Aorta (tissue), 5 donors: Measurements from ENCODE around the gene FHIT. TPM values are rescaled to one million over a fixed set of nuclear protein-coding genes. Genes with fewer than 3 reads are reported as not detected.

Source experiments
- ATAC-seq: fragments of 200-7000 bp; cut with Tn5 transposase; one replicate; pipeline ENCODE4 v1.9.1; 2022; ENCODE audit warnings: moderate library complexity; ENCODE audit not compliant: low FRiP score
- DNase-seq, 2 donors: peaks; one replicate each; pipeline ENCODE4 v3.0.0-alpha.2; 2020
- H3K27ac ChIP-seq, 2 donors: one replicate each; pipeline ENCODE4 v1.5.1; 2013; ENCODE audit warnings: low read length in 2 of 2, mild to moderate bottlenecking in 2 of 2, moderate library complexity in 2 of 2, control low read depth in 1 of 2, inconsistent platforms in 1 of 2, low read depth in 1 of 2
- H3K27me3 ChIP-seq, 2 donors: one replicate each; pipeline ENCODE4 v1.6.1; 2013; ENCODE audit warnings: control low read depth in 1 of 2, low read length in 1 of 2, mild to moderate bottlenecking in 1 of 2, moderate library complexity in 1 of 2; ENCODE audit not compliant: insufficient read depth in 2 of 2, control insufficient read depth in 1 of 2
- H3K36me3 ChIP-seq, 2 donors: one replicate each; pipeline ENCODE4 v1.6.1; 2013; ENCODE audit warnings: control low read depth in 1 of 2, low read length in 1 of 2, mild to moderate bottlenecking in 1 of 2; ENCODE audit not compliant: insufficient read depth in 2 of 2, control insufficient read depth in 1 of 2
- H3K4me1 ChIP-seq, 2 donors: one replicate each; pipeline ENCODE4 v1.6.1; 2013; ENCODE audit warnings: low read length in 2 of 2, control low read depth in 1 of 2, mild to moderate bottlenecking in 1 of 2, moderate library complexity in 1 of 2; ENCODE audit not compliant: insufficient read depth in 2 of 2, control insufficient read depth in 1 of 2
- H3K4me3 ChIP-seq, 2 donors: one replicate each; pipeline ENCODE4 v1.5.1; 2013; ENCODE audit warnings: low read length in 2 of 2, control low read depth in 1 of 2, mild to moderate bottlenecking in 1 of 2
- H3K9me3 ChIP-seq: one replicate; pipeline ENCODE4 v1.6.1; 2013; ENCODE audit warnings: mild to moderate bottlenecking, low read length; ENCODE audit not compliant: control insufficient read depth
- WGBS, 2 donors: extraction: QIAGEN DNeasy Blood & Tissue Kit; methylation state at CpG; one replicate each; pipeline ENCODE4 v1.1.7; 2013; 5-methylcytosine and 5-hydroxymethylcytosine counted together
- intact Hi-C, 2 donors: fragments of 100-400 bp; cut with DNase I; formaldehyde crosslinking; loops; one replicate each; pipeline versions ENCODE4 v1.14.2 to v1.15.0; 2022
- polyA plus RNA-seq, 2 donors: library from polyadenylated mRNA; stranded (reverse); fragments of 200-250 nt; gene quantifications; one replicate each; pipeline ENCODE4 v1.2.3, GENCODE V29; 2013
- total RNA-seq, 2 donors: library from RNA; stranded (reverse); fragmentation: NEBNext Ultra II Directional; extraction: Animal tissue kit (Norgen Biotek cat#: 25700); gene quantifications; one replicate each; pipeline ENCODE4 v1.2.1, GENCODE V29; 2021
- donor health status: healthy with polysubstance abuse.
- donor health status: Bipolar disorder and iron deficiency.
- donor health status: DM: no; HTN: no; CAD: no.
- donor health status: DM: no; HTN: no; CAD: no.
- donor health status: DM: yes; HTN: yes; CAD: no.

Gene FHIT
- total and polyA plus RNA-seq, 4 donors = 1.1 to 9.2 (median 3.0) TPM

DNA sequence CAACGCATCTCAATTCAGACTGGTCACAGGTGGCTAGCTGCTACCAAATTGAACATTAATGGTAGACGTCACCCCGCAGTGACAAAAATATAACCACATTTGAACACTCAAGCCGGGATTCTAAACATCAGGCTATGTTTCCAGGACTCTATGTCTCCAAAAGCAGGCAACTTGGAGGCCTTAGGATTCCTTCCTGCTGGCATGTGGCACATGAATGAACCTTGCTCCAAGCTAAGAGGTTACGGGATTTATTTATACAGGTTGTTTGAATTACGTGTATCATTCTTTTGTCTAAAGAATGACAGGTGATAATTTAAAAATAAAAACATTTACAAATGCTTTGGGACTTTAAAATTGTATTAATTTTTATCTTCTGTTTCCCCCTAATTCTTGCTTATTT lies 1337.0 kb downstream of the FHIT start:
- no peak overlapping the region for H3K4me3 ChIP-seq
- DNase-seq (no peak), ATAC-seq (no peak)
- H3K27ac ChIP-seq = no peak overlapping the region
- H3K27me3 ChIP-seq = no peaks in the 10 kb centered on the region
- intact Hi-C loops = no loop called here
- H3K9me3 ChIP-seq = no peaks in the 10 kb centered on the region
- H3K36me3 ChIP-seq = no peaks in the 10 kb centered on the region
- WGBS, 2 donors = 76 to 86% methylated on average over 6 of the region's 6 CpGs
- H3K4me1 ChIP-seq = no peaks in the 10 kb centered on the region

DNA sequence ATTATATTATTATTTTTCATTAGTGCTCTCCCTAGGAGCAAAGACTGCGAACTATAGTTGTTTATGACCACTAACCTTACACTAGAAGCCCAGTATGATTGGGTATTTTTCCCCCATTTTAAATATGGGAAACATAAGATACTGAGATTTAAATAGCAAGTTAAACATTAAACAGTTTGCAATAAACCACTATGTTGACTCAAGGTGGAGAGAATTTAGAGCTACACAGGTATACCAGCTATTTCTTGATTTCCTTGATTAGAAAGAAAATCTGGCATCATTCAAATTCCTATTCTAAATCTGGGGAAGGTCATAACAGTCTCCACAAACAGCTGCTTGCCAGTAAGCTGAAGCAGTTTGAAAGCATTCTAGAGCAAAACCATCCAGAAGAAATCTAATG lies 1337.6 kb downstream of the FHIT start:
- intact Hi-C loops = no loop called here

DNA sequence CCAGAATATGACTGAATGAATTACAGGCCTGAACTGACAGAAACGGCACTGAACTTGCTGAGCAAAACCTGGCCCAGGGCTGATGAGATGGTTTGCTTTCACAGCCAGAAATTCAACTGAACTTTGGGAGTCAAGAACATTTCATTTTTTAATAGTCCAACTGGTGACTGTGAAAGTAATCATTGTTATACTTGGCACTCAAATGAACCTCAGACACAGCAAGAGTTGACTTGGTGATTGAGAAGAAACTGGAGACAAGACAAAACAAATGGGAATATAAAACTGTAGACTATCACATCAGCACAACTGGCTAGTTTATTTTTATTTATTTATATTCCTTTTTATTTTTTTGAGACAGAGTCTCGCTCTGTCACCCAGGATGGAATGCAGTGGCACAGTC lies 1342.6 kb downstream of the FHIT start:
- Histone ChIP-seq H3K4me1 (no peaks in the 10 kb centered on the region), H3K36me3 (no peaks in the 10 kb centered on the region), H3K9me3 (no peaks in the 10 kb centered on the region), H3K27me3 (no peaks in the 10 kb centered on the region), H3K4me3 (no peak overlapping the region), H3K27ac (no peak overlapping the region)
- 34 to 63% methylated on average over 2 of the region's 2 CpGs for WGBS, 2 donors
- ATAC-seq = no peak
- intact Hi-C loops = no loop called here
- no peak for DNase-seq

More for the DNA sequence above, 1337.6 kb downstream of the FHIT start:
- Histone ChIP-seq H3K4me1 (no peaks in the 10 kb centered on the region), H3K27ac (no peak overlapping the region), H3K9me3 (no peaks in the 10 kb centered on the region), H3K4me3 (no peak overlapping the region), H3K36me3 (no peaks in the 10 kb centered on the region), H3K27me3 (no peaks in the 10 kb centered on the region)
- DNase-seq (no peak), ATAC-seq (no peak)
- 98 to 100% methylated on average over 1 of the region's 1 CpG for WGBS, 2 donors

DNA sequence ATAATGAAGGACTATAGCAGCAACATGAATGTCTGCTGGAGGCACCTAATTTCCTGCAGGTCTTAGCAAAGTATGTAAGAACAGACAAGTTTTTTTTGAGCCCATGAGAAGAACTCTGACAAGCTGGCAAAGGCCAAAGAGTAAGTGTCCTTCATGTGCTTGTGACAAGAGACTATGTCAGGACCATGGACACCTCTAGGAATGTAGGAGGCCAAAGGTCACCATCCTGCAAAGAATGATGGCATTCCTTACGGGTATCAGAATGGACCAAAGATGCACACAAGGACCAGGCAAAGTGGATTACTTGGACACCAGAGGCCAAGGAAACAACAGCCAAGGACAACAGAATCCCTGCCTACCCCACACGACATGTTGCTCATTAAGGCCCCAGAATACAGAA lies 1343.0 kb downstream of the FHIT start:
- Histone ChIP-seq H3K4me1 (no peaks in the 10 kb centered on the region), H3K27me3 (no peaks in the 10 kb centered on the region), H3K9me3 (no peaks in the 10 kb centered on the region), H3K36me3 (no peaks in the 10 kb centered on the region), H3K27ac (no peak overlapping the region), H3K4me3 (no peak overlapping the region)
- ATAC-seq = no peak
- 66 to 77% methylated on average over 2 of the region's 2 CpGs for WGBS, 2 donors
- no peak for DNase-seq
- intact Hi-C loops = no loop called here

DNA sequence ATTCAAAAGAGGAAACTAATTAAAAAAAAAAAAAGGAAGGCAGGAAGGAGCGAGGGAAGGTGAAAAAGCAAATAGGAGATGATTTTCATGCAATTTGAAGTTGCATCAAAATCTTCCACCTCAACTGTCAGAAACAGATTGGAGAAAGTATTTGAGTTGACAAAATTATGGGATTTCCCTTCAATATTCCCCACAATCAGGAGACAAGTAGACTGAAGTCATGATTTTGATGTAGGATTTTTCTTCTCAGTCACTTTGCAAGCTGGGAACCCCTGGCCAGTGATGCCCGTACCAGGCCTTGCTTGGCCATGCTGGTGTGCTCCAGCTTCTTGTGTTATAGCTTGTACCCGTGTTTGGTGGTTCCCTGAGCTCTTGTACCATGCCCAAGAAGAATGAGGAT lies 1347.0 kb downstream of the FHIT start:
- Histone ChIP-seq H3K36me3 (no peaks in the 10 kb centered on the region), H3K4me1 (no peaks in the 10 kb centered on the region), H3K4me3 (no peak overlapping the region), H3K9me3 (no peaks in the 10 kb centered on the region), H3K27ac (no peak overlapping the region), H3K27me3 (no peaks in the 10 kb centered on the region)
- intact Hi-C loops = no loop called here
- 92 to 95% methylated on average over 3 of the region's 3 CpGs for WGBS, 2 donors
- ATAC-seq = no peak
- no peak for DNase-seq

DNA sequence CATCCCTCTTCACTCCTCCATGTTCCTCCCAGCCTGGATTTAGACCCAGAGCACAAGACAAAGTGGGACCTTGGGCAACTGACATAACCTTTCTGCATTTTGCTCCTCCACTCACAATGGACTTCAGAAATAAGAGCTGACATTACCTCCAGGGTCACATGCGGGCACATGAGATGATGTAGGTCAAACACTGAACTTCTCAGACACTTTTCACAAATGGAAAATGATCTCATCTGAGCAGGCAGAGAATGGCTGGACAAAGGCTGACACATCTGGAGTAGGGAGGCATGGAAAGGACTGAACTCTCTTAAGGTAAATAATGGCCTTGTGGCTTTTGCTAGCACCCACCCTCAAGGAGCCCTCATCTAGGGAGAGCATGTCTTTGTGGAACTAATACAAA lies 1352.2 kb downstream of the FHIT start:
- no peak for DNase-seq
- 97% methylated on average over 1 of the region's 1 CpG for WGBS, 2 donors
- no peak for ATAC-seq
- no peaks in the 10 kb centered on the region for H3K27me3 ChIP-seq
- no peaks in the 10 kb centered on the region for H3K36me3 ChIP-seq
- H3K4me1 ChIP-seq = no peaks in the 10 kb centered on the region
- H3K4me3 ChIP-seq = no peak overlapping the region
- intact Hi-C loops = no loop called here
- H3K9me3 ChIP-seq = no peaks in the 10 kb centered on the region
- H3K27ac ChIP-seq = no peak overlapping the region

DNA sequence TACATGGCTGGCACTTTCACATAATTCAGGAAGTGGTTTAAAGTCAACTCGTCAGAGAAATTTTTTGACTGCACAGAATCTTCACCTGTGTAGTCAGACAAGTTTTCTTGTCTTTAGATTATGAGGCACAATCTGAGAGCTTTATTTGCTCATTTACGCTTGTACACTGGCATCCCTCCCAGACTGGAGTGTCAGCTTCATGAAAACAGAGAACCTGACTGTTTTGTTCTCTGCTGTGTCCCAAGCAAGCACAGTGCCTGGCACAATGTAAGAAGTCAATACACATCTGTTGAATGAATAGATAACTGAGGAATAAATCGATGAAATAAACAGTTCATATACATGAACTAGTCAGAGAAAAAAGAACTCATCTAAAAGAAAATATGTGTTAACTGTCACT lies 1355.3 kb downstream of the FHIT start:
- Histone ChIP-seq H3K4me1 (no peaks in the 10 kb centered on the region), H3K4me3 (no peak overlapping the region), H3K27ac (no peak overlapping the region), H3K9me3 (no peaks in the 10 kb centered on the region), H3K36me3 (no peaks in the 10 kb centered on the region), H3K27me3 (no peaks in the 10 kb centered on the region)
- ATAC-seq = no peak
- no peak for DNase-seq
- intact Hi-C loops = no loop called here
- WGBS, 2 donors = 82% methylated on average over 3 of the region's 3 CpGs

DNA sequence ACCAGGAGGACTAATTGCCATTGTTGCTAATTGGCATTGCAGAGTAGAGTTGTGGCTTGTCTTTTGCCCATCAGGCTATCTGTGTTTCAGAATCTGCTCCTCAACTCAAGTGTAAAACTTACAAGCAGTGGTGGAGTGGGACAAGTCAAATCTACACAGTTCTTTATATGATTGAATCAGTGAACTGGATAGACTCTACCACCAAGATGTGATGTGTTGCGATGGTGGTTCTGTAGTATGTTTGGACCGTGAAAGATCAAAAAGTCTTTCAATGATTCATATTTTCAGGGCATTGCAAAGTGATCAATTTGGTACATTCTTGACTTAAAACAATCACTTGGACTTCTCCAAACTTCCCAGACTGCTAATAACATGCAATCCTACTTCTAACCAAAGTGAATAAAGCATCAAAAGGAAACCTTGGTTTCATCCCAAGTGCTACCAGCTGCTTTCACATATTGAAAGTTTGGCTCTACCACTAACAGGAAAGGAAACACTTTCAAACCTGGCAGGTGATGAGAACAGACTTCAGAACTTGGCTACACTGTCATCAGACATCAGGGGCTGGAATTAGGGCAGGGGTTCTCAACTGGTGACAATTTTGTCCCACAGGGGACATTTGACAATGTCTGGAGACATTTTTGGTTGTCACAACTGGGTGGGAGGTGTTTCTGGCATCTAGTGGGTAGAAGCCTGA lies 1356.7 kb downstream of the FHIT start:
- Histone ChIP-seq H3K4me3 (no peak overlapping the region), H3K36me3 (no peaks in the 10 kb centered on the region), H3K4me1 (no peaks in the 10 kb centered on the region), H3K9me3 (no peaks in the 10 kb centered on the region), H3K27me3 (no peaks in the 10 kb centered on the region), H3K27ac (no peak overlapping the region)
- intact Hi-C loops = no loop called here
- WGBS, 2 donors = 95 to 97% methylated on average over 2 of the region's 2 CpGs
- ATAC-seq (no peak), DNase-seq (no peak)

DNA sequence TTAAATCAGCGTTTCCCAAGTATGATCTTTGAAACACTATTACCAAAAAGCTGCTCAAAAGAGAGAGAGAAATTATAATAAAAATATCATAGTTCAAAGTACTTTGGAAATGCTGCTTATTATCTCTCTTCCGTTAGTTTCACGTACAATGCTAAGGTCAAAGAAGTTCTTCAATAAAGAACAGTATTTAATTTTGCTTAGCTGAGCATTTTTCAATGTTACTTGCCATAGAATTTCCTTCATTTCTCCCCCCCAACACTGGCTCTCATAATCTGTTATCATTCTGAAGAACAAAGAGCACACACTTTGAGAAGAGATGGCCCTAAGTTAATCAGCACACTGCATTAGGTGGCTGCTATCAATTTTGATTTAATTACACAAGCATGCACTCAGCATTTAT lies 1360.6 kb downstream of the FHIT start:
- intact Hi-C loops = no loop called here
- WGBS, 2 donors = 97% methylated on average over 3 of the region's 3 CpGs

More for the DNA sequence above, 1360.6 kb downstream of the FHIT start:
- no peak overlapping the region for H3K4me3 ChIP-seq
- H3K9me3 ChIP-seq = no peaks in the 10 kb centered on the region
- H3K27ac ChIP-seq = no peak overlapping the region
- H3K36me3 ChIP-seq = no peaks in the 10 kb centered on the region
- no peak for ATAC-seq
- DNase-seq = no peak
- H3K4me1 ChIP-seq = no peaks in the 10 kb centered on the region
- H3K27me3 ChIP-seq = no peaks in the 10 kb centered on the region
